C4-2B (cell line): ENCODE measurements around the gene BCL2L1.
"Not testable (repeated sequence)": the region's sequence is repeated elsewhere in the genome, so short reads cannot be mapped to it uniquely, and the experiment has no call there.

Source experiments
- H3K27ac ChIP-seq: fragments of 450-650 bp; 2 replicates; pipeline ENCODE4 v1.5.1; 2017
- ZFX ChIP-seq: fragments of 450-650 bp; IDR thresholded peaks from 2 replicates; pipeline ENCODE4 v1.6.1; 2017
- TF ChIP-seq, protein P1 (sequence below): fragments of 450-650 bp; conservative IDR thresholded peaks from 2 replicates; pipeline ENCODE4 v1.5.1; 2017; ENCODE audit warnings: mild to moderate bottlenecking

The BCL2L1 gene

GRCh38 chr20:31673943-31674463, 48.7 kb downstream of the BCL2L1 start:
- no peak overlapping the region for H3K27ac ChIP-seq
- TF ChIP-seq, protein P1, sequence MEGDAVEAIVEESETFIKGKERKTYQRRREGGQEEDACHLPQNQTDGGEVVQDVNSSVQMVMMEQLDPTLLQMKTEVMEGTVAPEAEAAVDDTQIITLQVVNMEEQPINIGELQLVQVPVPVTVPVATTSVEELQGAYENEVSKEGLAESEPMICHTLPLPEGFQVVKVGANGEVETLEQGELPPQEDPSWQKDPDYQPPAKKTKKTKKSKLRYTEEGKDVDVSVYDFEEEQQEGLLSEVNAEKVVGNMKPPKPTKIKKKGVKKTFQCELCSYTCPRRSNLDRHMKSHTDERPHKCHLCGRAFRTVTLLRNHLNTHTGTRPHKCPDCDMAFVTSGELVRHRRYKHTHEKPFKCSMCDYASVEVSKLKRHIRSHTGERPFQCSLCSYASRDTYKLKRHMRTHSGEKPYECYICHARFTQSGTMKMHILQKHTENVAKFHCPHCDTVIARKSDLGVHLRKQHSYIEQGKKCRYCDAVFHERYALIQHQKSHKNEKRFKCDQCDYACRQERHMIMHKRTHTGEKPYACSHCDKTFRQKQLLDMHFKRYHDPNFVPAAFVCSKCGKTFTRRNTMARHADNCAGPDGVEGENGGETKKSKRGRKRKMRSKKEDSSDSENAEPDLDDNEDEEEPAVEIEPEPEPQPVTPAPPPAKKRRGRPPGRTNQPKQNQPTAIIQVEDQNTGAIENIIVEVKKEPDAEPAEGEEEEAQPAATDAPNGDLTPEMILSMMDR: no peak

GRCh38 chr20:31673435-31673834, 49.2 kb downstream of the BCL2L1 start:
- no peak overlapping the region for H3K27ac ChIP-seq
- no peak for TF ChIP-seq ZFX
- TF ChIP-seq, protein P1: no peak

DNA sequence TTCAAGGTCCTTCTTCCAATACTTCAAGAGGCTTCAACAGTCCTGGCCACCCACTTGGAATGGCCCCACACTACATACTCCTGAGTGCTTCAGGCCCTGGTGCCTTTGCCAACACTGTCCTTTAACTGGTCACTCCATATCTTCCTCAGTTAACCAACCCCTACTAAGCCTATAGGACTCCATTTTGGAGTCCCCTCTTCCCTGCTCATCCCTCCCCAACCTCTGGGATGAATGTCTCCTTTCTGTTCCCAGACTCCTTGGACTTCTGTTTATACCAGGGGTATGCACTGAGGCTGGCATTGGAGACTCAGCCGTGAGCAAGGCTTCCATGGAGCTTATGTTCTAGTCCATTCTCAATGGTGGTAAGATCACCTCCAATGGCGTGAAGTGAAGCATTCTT, 51.3 kb downstream of the BCL2L1 start:
- TF ChIP-seq, protein P1: no peak
- TF ChIP-seq ZFX: no peak
- H3K27ac ChIP-seq: no peak overlapping the region

DNA sequence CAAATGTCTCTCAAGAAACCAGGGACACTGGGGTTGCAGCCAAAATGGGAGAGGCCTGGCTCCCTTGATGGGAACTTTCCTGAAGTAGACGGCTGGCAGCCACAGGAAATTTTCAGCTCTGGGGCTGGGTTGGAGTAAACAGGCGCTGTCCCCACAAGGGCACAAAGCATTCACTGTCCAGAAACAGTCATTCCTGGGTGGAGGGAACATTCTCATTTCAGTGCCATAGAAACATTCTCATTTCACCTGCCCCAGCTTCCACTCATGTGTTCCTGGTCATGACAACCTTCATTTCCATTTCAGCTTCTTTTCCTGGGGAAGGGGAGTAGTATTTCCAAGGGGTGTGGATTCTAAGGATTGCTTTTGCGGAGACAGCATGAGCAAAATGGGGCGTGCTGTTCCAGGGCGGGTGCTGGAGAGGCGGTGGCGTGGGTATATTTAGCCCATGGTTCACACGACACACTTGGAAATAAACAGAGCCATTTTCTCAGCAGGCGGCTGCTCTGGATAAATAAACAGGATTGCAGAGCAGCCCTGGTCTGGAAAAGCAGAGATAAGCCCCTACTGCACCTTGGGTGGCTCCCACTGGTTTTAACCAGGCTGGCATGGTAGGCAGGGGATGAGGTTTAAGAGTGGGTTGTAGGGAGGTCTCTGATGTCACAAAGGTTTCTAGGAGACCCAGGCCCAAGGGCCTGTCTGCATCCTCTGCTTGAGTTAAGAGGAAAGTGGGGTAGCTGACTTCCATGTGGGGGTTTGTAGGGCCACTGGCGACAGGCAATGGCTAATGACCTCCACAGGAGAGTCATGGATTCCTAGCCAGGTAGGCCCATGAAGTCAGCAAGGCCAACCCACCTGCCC, 52.1 kb downstream of the BCL2L1 start:
- TF ChIP-seq, protein P1: no peak
- no peak for TF ChIP-seq ZFX
- no peak overlapping the region for H3K27ac ChIP-seq

- no peak overlapping the region for H3K27ac ChIP-seq
- TF ChIP-seq, protein P1: no peak
- TF ChIP-seq ZFX: no peak
Observed at GRCh38 chr20:31669876-31670275, 52.8 kb downstream of the BCL2L1 start.

DNA sequence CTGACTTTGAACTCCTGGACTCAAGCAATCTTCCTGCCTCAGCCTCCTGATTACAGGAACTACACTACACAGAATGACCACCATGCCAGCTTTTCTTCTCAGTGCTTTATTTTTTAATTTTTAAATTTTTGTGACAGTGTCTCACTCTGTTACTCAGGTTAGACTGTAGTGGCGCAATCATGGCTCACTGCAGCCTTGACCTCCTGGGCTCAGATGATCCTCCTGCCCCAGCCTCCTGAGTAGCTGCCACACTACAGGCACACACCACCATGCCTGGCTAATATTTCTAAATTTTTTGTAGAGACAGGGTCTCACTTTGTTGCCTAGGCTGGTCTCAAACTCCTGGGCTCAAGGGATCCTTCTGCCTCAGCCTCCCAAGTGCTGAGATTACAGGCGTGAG, 53.7 kb downstream of the BCL2L1 start:
- not testable (repeated sequence) for H3K27ac ChIP-seq

DNA sequence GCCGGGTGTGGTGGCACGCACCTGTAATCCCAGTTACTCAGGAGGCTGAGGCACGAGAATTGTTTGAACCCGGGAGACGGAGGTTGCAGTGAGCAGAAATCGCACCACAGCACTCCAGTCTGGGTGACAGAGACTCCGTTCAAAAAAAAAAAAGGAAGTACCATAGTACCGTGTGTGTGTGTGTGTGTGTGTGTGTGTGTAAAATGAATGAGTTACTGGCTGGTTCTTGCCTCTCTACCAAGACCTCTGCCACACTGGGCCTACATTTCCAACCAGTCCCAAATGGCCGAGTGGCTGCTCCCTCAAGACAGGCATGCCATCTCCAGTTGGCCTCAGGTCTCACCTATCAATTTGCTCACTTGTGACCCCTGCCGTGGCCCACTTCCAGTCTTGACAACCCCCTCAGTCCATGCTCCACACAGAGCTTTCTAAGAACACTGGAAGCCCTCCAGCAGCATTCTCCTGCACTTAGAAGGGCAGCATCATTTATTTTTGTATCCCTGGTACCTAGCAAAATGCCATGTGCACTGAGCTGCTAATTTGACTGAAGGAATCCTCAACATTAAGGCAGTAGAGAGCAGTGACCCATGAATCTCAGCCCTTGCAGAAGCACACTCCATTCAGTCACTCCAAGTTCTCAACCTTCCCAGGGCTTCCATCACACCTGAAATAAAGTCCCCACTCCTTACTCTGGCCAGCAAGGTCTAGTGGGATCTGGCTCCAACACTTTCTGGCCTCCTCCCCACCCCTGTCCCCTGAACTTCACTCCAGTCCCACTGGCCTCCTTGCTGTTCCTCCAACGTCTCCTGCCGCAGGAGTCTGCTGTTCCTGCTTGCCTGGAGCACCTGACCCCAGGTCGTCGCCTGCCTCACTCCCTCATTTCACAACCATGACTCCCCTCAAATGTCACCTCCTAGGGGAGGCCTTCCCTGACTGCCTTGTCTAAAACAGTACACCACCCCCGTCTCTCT, 55.1 kb downstream of the BCL2L1 start:
- no peak for TF ChIP-seq ZFX
- H3K27ac ChIP-seq: no peak overlapping the region; the same call in 1 of the 2 replicates
